Transverse colon (tissue), 4 donors: ENCODE measurements around the gene CKS1B. TPM values are rescaled to one million over a fixed set of nuclear protein-coding genes. Genes with fewer than 3 reads are reported as not detected.

Experiments used
- DNase-seq: peaks from one replicate; pipeline ENCODE4 v3.0.0-alpha.2; 2019
- H3K27ac ChIP-seq, 4 donors: fragments of 200-600 bp; sonication (generic); 2 replicates each; pipeline ENCODE4 v1.5.1; 2016 to 2018; ENCODE audit warnings: inconsistent platforms in 4 of 4
- H3K27me3 ChIP-seq: fragments of 200-600 bp; sonication (generic); 2 replicates; pipeline ENCODE4 v1.5.1; 2017; ENCODE audit warnings: inconsistent platforms
- H3K36me3 ChIP-seq, 4 donors: fragments of 200-600 bp; sonication (generic); 2 replicates each; pipeline ENCODE4 v1.5.1; 2017 to 2019; ENCODE audit warnings: inconsistent platforms in 4 of 4
- H3K4me1 ChIP-seq, 4 donors: fragments of 200-600 bp; sonication (generic); 2 replicates each; pipeline ENCODE4 v1.5.1; 2017 to 2020; ENCODE audit warnings: inconsistent platforms in 4 of 4
- H3K4me3 ChIP-seq, 4 donors: fragments of 200-600 bp; sonication (generic); 1 replicate in 1 of 4; 2 replicates in 3 of 4; pipeline versions ENCODE4 v1.5.1 to v1.6.1; 2017 to 2019; ENCODE audit warnings: inconsistent platforms in 4 of 4
- H3K9me3 ChIP-seq, 2 donors: fragments of 200-600 bp; sonication (generic); 2 replicates each; pipeline ENCODE4 v1.5.1; 2017 to 2019; ENCODE audit warnings: inconsistent platforms in 2 of 2
- CTCF ChIP-seq, 5 experiments: fragments of 200-600 bp in 3 of 5; fragments of 450-650 bp in 2 of 5; sonication (generic) in 3 of 5; IDR thresholded peaks; 1 replicate in 2 of 5; 2 replicates in 3 of 5; pipeline ENCODE4 v1.5.1; 2016 to 2017; ENCODE audit warnings: antibody characterized with exemption in 5 of 5, inconsistent platforms in 3 of 5, mild to moderate bottlenecking in 2 of 5, moderate library complexity in 1 of 5
- EP300 ChIP-seq: sonication (generic); formaldehyde crosslinking; IDR thresholded peaks from one replicate; pipeline ENCODE4 v1.6.1; 2017; ENCODE audit warnings: antibody characterized with exemption, low read depth
- POLR2A ChIP-seq: fragments of 450-650 bp; IDR thresholded peaks from one replicate; pipeline ENCODE4 v1.6.1; 2016; ENCODE audit warnings: antibody characterized with exemption, mild to moderate bottlenecking, moderate library complexity
- POLR2AphosphoS5 ChIP-seq, 3 donors: sonication (generic); formaldehyde crosslinking; IDR thresholded peaks; one replicate each; pipeline ENCODE4 v1.6.1; 2016; ENCODE audit warnings: antibody characterized with exemption in 3 of 3
- WGBS, 2 donors: methylation state at CpG; one replicate each; pipeline ENCODE4 v1.1.5; 2018; ENCODE audit warnings: low coverage in 1 of 2; 5-methylcytosine and 5-hydroxymethylcytosine counted together
- in situ Hi-C, 4 donors: fragments of 200-750 bp; cut with MboI; loops; one replicate each; pipeline versions ENCODE4 v1.15.0 to v1.15.1; 2017; ENCODE audit warnings: low sequenced_read_pairs in 3 of 4, low pct_ligation_motif_present in 1 of 4, low pct_unique_long_range_greater_than_20kb in 1 of 4
- intact Hi-C: fragments of 100-400 bp; cut with DNase I; formaldehyde crosslinking; loops from one replicate; pipeline ENCODE4 v1.15.1; 2023; ENCODE audit warnings: low total_unique reads
- total RNA-seq, 4 donors: library from RNA; depleted of rRNA; stranded (reverse); fragments of >200 nt; gene quantifications; one replicate each; pipeline ENCODE4 v1.1.0, GENCODE V29; 2016

Gene CKS1B
- total RNA-seq, 4 donors from 2014 or later = 28.9 to 41.4 (median 35.2) TPM; not detected in 1

- no peak for DNase-seq
- peaks cover 19 to 55% (median 38%) of the 10 kb centered on the region in 4 donors for H3K4me1 ChIP-seq
- H3K27ac ChIP-seq = no peak overlapping the region
- H3K36me3 ChIP-seq = no peaks in the 10 kb centered on the region
- intact Hi-C loops = no loop called here
- H3K4me3 ChIP-seq = no peak overlapping the region
- no peaks in the 10 kb centered on the region for H3K27me3 ChIP-seq
- TF ChIP-seq CTCF (IDR thresholded peaks at IDR 0.05) (no peak), EP300 (no peak), POLR2AphosphoS5 (IDR thresholded peaks at IDR 0.05) (no peak), POLR2A (no peak)
- 68 to 76% methylated on average over 7 to 8 of the region's 8 CpGs for WGBS, 2 donors
- in situ Hi-C loops = no loop called here
- no peaks in the 10 kb centered on the region for H3K9me3 ChIP-seq
These were observed 33.8 kb upstream of the CKS1B start for GRCh38 chr1:154940651-154941194.

GRCh38 chr1:154941333-154942013 lies 33.0 kb upstream of the CKS1B start:
- in situ Hi-C loops = no loop called here
- Histone ChIP-seq H3K4me3 (no peak overlapping the region), H3K36me3 (no peaks in the 10 kb centered on the region), H3K9me3 (no peaks in the 10 kb centered on the region), H3K27ac (peak overlapping the region in 3 of 4 donors; percentile 52 to 64 (median 62)), H3K4me1 (peaks cover 19 to 50% (median 33%) of the 10 kb centered on the region in 4 donors), H3K27me3 (no peaks in the 10 kb centered on the region)
- intact Hi-C loops = no loop called here
- 50 to 64% methylated on average over 1 to 5 of the region's 5 CpGs for WGBS, 2 donors
- DNase-seq = no peak
- no peak for TF ChIP-seq POLR2A
- no peak for TF ChIP-seq POLR2AphosphoS5 (IDR thresholded peaks at IDR 0.05)
- no peak for TF ChIP-seq EP300
- no peak for TF ChIP-seq CTCF (IDR thresholded peaks at IDR 0.05)

GRCh38 chr1:154943649-154944400 lies 30.7 kb upstream of the CKS1B start:
- H3K27ac ChIP-seq = peak overlapping the region; percentile 23 to 78 (median 54)
- peak; percentile 56 for DNase-seq
- intact Hi-C loops = no loop called here
- H3K36me3 ChIP-seq = peaks cover 0 to 10% (median 3%) of the 10 kb centered on the region in 4 donors
- TF ChIP-seq POLR2A = no peak
- TF ChIP-seq CTCF (IDR thresholded peaks at IDR 0.05) = peak; percentile 69 to 78 (median 71)
- in situ Hi-C loops = no loop called here
- H3K9me3 ChIP-seq = no peaks in the 10 kb centered on the region
- H3K4me1 ChIP-seq = peaks cover 9 to 40% (median 23%) of the 10 kb centered on the region in 4 donors
- H3K4me3 ChIP-seq = no peak overlapping the region
- 30 to 47% methylated on average over 2 to 6 of the region's 6 CpGs for WGBS, 2 donors
- H3K27me3 ChIP-seq = no peaks in the 10 kb centered on the region

DNA sequence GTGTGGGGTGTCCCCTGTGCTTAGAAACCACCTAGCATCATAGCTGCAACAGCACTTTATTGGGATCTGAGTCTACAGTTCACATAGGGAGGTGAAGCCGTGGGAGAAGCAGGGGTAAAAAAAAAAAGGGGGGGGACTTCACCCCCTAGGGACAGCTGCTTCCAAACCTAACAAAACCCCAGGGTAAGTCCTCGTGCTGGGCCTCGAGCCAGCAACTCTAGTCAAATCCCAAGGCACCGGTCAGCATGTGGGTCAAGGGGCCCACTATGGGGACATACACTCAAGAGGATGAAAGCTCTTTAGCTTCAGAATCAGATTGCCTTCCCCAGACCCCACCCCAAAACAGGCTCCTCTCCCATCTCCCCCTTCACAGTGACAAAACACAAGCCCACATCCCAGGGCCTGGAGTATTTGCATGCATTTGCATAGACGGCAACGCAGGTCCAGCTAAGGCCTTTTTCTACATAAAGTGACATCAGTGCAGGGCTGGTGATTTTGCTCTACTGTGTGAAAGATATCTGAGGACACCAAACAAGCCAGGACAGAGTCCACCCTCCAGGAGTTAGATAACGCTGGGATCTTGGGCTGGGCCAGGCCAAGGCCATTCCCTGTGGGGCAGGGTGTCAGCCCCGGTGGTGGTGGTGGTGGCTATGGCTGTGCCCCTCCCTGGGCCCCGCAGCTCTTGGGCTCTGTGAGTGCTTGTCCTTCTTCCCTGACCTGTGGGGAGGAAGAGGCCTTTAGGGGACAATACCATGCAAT lies 29.9 kb upstream of the CKS1B start:
- intact Hi-C loops = no loop called here
- Histone ChIP-seq H3K27me3 (no peaks in the 10 kb centered on the region), H3K4me1 (peaks cover 9 to 40% (median 23%) of the 10 kb centered on the region in 4 donors), H3K27ac (peak overlapping the region; percentile 23 to 78 (median 54)), H3K4me3 (no peak overlapping the region), H3K36me3 (peaks cover 0 to 10% (median 3%) of the 10 kb centered on the region in 4 donors), H3K9me3 (no peaks in the 10 kb centered on the region)
- WGBS, 2 donors = 38 to 57% methylated on average over 1 to 7 of the region's 9 CpGs
- DNase-seq = no peak
- in situ Hi-C loops = no loop called here
- TF ChIP-seq EP300 (no peak), POLR2AphosphoS5 (IDR thresholded peaks at IDR 0.05) (peak in 1 of 3 donors; percentile 12)
